PFSK-1 (cell line): Measurements from ENCODE around the gene SIGLEC10.

Source experiments
- POLR2AphosphoS5 ChIP-seq: IDR thresholded peaks from 2 replicates; pipeline ENCODE4 v1.6.1; 2012; ENCODE audit warnings: low read depth, mild to moderate bottlenecking, control low read depth, low read length, moderate library complexity
- REST ChIP-seq, 2 experiments: IDR thresholded peaks; 2 replicates each; pipeline versions ENCODE4 v1.6.1 to v1.8.0; 2011 to 2012; ENCODE audit warnings: low read depth in 2 of 2, low read length in 2 of 2, control low read depth in 1 of 2, inconsistent platforms in 1 of 2, mild to moderate bottlenecking in 1 of 2, moderate library complexity in 1 of 2; ENCODE audit not compliant: insufficient read depth in 1 of 2
- SIN3A ChIP-seq: IDR thresholded peaks from 2 replicates; pipeline ENCODE4 v1.6.1; 2012; ENCODE audit warnings: mild to moderate bottlenecking, low read length, moderate library complexity, borderline replicate concordance; ENCODE audit not compliant: insufficient read depth
- TAF1 ChIP-seq: IDR thresholded peaks from 2 replicates; pipeline ENCODE4 v1.6.1; 2012; ENCODE audit warnings: low read length, control low read depth, borderline replicate concordance; ENCODE audit not compliant: insufficient read depth

- TF ChIP-seq SIN3A (no peak), POLR2AphosphoS5 (no peak), REST (IDR thresholded peaks at IDR 0.05; ENCODE audit: insufficient read depth in 1 of 2, low read depth in 2 of 2, low read length in 2 of 2) (no peak), TAF1 (no peak)
Measured at GRCh38 chr19:51441410-51442390, 24.3 kb upstream of the SIGLEC10 start.
